Activated CD8-positive, alpha-beta memory T cell treated with anti-CD3 and anti-CD28 coated beads, Interleukin-2, amount 50 U/mL, for 24 hours (primary cell): ENCODE measurements around the gene PRKCSH.
"Not testable (repeated sequence)": the region's sequence is repeated elsewhere in the genome, so short reads cannot be mapped to it uniquely, and the experiment has no call there.

Source experiments
- DNase-seq: peaks from one replicate; pipeline ENCODE4 v3.0.0-alpha.2; 2020; ENCODE audit errors: extremely low read depth

Gene PRKCSH

DNA sequence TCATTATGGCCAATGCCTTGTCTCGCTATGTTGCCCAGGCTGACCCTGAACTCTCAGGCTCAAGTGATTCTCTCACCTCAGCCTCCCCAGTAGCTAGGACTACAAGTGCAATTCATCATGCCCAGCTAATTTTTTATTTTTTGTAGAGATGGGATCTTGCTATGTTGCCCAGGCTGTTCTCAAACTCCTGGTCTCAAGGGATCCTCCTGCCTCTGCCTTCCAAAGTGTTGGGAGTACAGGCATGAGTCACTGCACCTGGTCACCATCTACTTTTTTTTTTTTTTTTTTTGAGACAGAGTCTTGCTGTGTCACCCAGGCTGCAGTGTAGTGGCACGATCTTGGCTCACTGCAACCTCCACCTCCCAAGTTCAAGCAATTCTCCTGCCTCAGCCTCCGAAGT lies 39.9 kb downstream of the PRKCSH start:
- DNase-seq: not testable (repeated sequence)

DNA sequence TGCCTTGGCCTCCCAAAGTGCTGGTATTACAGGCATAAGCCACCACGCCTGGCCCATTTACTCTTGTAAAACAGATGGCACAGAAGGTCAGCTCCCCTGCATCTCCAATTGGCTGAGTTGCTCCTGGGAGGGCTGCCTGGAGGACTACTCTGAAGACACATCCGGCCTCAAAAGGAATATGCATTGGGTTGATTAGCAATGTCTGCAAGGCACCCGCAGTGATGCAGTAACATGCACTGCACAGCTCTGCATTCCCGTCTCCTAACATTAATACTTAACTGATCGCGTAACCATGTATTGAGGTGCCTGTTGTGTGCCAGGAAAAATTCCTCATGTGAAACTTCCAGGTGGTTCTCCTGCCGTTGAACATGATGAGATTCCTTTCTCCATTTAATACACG lies 40.4 kb downstream of the PRKCSH start:
- DNase-seq: no peak

DNA sequence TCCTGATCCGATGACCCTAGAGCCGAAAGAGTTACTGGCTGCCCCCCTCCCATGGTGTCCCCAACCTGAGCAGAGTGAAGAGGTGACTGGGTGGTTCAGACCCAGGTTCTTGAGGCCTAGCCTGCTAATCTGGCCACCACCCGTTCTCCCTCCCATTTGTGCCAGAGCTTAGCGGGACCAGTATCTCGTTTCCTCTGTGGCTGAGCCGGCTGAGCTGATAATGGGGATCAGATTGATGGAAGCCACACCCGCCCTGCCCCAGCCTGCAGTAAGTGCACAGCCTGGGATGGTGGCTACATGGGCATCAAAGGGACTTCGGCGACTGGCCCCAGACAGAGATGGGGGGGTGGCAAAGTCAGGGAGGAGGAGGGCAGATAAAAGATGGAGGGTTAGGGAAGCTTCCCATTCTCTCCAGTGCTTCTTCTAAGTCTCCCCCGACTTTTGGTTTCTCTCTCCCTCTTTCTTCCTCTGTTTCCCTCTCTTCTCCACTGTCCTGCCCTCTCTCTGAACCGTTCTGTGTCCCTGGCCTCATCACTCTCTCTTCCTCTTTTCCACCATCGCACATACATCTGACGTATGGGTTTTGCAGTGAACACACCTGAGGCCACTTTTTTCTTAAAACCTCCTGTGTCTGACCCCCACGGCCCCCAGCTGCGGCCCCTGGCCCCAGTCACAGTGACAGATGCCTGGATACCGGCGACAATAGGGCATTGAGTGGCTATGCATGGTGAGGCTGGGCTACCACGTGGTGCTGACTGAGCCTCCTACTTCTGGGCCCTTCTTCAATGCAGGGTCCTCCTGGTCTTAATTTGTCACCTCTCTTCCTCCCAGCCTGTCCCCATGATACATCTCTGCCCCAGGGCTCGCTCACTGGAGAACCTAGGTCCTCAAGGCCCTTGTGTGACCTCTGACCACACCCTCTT lies 43.0 kb downstream of the PRKCSH start:
- DNase-seq: no peak

DNA sequence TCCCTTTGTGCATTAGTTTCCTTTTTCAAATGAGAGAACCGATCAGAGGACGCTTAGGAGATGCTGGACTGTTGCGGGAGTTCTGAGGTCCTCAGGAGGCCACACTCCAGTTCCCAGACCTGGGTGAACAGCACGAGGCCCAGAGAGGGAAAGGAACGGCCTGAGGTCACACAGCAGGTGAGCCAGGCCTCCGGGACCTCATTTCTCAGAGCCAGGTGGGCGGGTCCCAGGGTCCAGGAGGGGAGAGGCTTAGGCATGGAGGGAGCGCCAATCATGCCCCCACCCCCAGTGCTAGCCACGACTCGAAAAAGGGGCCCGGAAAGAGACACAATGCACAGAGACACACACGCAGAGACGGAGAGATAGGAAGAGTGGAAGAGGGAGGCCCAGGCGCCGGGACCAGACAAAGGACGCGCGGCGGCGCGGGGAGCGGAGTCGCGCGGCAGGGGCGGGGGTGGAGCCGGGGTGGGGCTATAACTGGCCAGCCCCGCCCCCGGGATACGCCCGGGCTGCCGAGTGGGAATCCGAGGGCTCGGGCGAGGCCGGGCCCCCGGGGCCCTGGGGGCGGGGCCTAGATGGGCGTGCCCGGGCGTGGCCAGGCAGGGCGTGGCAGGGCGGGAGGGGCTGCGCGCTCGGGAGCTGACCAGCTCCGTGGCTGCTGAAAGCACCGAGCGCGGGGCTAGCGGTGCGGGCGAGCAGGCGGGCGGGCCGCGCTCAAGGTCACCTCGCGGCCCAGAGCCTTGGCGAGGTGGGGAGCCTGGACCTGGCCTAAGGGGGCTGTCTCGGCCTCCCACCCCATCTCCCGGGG lies 43.9 kb downstream of the PRKCSH start:
- DNase-seq: no peak

DNA sequence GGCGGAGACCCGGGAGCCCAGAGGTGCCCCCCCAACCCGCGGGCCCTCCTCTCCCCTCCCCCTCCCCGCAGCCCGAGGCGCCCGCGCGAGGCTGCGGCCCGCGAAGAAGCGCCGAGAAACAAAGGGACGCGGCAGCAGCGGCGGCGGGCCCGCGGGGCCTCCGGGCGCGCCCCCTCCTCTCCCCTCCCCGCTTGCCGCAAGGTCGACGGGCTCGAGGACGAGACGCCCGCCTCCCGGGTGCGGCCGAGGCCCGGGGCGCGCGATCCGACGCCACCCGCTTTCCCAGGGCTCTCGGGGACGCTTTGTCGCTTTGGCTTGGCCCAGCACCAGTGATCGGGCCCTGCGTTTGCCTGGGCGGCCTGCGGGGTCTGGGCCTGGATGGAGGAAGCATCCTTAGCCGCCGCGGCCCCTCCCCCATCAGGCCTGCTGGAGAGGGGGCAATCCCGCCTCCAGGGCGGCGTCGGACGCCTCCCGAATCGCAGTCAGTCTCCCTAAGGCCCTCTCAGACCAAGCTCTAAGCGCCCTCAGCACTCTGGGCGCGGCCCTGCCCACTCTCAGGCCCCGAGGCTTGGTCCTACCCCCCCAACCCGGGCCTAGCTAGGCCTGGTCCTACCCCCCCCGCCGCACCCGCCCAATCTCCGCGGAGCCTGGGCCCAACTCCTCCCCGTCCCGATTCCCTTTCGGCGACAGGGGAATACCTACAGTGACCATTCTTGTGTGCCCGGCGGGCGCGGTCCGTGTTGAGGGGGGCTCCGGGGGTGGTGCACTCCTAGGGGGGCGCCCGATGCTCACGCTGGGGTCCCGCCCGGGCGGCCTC lies 44.7 kb downstream of the PRKCSH start:
- DNase-seq: no peak

DNA sequence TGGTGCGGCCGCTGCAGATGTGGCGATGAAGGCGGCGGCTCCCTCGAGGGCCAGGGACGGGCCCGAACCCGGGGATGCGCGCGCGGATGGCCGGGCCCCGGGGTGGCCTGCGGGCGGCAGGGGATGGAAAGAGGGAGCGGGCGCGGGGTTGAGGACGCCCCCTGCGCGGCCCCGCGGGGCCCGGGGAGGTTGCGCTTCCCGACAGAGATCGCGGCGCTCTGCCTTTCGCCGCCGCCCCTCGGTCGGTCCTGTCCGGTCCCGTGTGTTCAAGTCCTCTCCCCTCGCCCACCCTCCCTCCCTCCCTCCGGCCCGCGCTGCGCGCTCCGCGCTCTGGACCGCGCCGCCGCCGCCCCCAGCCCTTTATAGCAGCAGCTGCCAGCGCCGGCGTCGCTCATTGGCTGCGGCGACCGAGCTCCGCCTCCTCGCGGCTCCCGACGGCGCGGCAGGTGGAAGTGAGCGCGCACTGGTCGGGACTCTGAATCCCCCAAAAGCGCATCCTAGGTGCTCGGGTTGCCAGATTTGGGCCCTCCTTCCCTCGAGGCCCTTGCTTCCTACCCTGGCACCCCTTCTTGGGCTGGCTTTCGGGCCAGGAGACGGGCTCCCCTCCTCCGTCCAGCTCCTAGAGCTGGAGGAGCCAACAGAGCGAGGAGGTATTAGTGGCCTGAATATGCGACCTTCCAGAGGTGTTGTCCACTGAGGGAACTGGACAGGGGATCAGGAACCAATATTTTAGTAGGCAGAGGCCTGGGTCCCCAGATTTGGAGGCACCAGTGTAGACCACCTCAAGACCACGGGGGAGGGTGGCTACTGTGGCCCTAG lies 45.5 kb downstream of the PRKCSH start, which contains the start of gene ELAVL3:
Gene ELAVL3, minus strand, starts transcription at position 332 of the 819 bp plus-strand sequence. CDS start 438 bp downstream, outside the sequence.
- DNase-seq: no peak

DNA sequence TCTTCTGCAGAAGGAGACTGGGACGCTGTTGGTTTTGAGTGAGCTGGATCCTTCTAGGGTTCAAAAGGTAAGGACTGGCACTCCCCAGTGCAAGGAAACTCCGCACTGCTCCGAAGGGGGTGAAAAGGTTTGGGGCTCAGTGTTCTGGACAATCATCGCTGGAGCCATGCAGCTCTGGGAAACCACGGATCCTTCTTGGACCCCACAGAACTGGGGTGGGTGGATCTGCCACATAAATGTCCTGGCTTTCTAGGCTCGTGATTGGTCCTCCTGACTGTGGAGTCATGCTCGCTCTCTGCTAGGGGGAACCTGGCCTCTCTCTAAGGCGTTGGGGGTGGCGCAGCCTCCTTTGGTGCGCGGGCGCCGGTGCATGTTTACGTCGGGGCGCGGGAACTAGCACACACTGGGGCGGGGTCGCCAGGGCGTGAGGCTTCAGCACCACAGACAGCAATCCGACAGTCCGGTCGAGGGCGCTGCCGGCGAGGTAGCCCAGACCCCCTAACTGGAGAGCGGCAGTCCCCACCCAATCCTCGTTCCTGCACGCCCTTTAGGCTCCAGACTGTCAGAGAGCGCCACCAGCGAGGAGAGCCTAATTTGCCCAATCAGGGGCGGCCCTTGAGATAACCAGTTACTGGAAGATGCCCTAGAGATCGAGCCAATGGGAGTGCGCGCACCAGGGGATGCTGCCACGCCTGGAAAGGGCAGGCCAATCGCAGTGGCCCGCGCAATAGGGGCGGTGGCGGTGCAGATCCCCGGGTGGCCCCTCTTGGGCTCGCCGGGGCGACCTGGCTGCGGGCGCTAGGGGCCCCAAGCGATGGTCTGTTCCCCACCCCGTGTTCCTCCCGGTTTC lies 46.3 kb downstream of the PRKCSH start:
- DNase-seq: peak; percentile 59

DNA sequence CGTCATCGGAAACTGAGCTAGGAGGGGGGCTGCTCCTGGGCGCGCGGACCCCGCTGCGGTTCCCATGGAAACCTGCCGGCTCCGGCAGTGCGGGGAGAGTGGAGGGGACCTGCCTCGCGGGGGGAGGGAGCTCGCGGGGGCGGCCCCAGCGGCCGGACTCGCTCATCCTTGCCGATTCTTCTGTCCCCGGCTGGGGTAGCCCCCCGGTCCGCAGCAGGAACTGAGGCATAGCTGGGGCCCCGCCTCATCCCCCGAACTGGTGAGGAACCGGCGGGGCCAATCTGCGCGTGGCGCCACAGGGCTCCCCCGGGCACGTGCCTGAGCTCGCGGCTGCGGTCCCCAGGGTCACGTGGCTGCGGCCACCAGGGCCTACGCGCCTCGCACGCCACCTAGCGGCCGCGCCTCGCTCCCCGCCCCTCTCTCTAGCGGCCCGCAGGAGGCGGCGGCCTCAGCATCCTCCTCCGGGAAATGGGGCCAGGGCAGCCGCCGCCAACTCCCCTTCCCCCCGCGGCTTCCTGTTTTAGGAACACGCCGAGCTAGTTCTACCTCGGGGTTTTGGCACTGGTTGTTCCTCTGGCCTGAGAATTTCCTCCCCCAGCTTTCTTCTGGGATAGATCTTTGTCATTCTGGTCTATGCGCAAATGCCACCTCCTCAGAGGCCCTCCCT lies 47.1 kb downstream of the PRKCSH start:
- DNase-seq: peak; percentile 65

DNA sequence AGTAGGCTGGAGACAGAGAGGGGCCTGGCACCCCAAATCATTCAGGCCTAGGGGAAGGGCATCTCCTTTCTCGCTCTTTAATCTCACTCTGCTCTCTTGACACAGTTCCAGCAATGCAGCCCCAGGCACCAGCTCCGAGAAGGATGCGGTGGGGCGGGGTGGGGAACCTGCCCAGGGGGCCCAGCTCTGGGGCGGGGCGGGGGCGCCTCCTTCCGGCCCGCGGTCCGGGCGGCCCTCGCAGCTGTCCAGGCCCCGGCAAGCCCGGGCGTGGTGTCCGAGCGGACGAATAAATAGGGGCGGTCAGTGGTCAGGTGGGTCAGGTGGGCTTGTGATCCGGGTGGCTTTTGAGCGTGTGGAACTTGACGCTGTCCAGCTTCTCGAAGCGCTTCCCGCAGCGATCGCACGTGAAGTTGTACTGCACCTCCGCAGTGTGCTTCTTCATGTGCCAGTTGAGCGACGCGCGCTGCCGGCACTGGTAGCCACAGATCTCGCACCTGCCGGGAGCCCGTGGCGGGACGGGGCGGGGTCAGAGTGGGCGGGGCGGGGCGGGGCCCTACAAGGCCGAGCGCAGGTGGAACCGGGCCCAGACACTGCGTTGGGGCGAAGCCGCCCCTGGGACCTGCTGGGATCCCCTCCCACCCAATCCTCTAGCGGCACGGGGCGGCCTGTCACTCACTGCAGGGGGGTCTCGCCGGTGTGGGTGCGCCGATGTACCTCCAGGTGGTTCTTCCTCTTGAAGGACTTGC lies 48.1 kb downstream of the PRKCSH start:
- DNase-seq: no peak

DNA sequence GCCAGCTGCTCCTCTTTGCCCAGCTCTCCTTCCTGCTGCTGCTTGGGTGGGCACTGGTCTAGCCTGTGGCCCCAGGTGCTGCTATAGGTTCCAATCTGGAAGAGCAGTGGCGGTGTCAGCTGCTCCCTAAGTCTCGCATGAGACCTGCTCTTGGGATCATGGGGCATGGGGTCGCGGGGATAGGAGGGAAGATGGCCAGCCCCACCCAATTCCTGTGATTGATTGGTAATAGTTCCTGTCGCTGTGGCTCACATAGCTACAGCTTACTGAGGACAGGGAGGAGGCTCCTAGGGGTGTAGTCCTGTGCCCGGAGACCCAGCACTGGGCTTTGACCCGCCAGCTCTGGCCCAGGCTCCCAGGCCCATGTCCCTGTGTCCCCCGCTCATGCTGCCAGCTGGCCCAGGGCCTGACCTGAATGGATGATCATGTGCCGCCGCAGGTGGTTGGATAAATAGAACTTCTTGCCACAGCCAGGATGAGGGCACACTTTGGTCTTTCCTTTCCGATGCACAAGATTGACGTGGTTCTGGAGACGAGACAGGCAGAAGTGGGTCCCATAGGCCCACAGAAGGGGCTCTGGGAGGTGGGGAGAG lies 49.9 kb downstream of the PRKCSH start:
- DNase-seq: no peak

DNA sequence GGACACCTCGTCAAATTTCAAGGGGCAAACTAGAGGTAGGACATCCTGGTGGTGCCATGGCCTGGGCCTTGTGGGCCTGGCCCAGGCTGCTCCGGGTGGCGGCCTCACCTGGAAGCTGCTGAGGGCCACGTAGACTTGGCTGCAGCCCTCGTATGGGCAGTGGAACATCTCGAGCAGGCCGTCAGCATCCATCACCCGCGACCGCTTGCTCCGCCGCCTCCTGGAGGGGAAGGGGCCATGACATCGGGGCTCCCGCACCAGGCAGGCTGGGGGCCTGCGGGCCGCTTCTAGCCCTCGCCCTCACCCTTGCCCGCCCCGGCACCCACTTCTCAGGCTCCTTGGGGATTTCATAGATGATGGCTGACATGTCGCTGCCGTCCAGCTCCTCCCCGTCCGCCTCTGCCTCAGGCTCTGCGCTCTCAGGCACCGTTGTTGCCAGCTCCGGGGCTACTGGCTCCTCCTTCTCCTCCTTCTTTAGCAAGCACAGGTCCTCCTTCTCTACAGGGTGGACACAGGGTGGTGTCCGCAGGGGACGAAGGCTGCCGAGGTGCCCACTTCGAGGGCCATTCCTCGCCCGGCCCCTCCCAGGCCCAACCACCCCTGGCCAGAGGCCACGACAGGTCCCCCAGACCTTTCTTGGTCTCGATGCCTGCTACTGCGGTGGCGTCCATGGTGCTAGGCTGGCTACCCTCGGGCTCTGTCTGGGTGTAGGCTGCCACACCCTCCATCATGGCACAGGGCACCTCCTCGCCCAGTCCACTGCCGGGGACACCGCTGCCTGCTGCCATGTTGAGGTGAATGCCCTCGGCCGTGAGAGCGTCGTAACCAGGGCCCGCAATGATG lies 51.4 kb downstream of the PRKCSH start:
- no peak for DNase-seq

DNA sequence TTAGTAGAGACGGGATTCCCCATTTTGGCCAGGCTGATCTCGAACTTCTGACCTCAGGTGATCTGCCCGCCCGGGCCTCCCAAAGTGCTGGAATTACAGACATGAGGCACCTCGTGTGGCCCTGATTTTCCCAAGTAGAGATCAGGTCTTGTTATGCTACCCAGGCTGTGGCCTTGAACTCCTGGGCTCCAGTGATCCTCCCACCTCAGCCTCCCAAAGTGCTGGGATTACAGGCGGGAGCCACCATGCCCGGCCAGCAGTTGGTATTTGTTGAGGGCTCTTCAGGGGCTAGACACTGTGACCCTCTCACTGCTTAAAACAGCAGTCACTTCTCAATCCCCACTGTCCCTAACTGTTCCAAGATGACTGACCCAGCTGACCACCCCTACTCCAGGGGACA lies 53.9 kb downstream of the PRKCSH start:
- no peak for DNase-seq

DNA sequence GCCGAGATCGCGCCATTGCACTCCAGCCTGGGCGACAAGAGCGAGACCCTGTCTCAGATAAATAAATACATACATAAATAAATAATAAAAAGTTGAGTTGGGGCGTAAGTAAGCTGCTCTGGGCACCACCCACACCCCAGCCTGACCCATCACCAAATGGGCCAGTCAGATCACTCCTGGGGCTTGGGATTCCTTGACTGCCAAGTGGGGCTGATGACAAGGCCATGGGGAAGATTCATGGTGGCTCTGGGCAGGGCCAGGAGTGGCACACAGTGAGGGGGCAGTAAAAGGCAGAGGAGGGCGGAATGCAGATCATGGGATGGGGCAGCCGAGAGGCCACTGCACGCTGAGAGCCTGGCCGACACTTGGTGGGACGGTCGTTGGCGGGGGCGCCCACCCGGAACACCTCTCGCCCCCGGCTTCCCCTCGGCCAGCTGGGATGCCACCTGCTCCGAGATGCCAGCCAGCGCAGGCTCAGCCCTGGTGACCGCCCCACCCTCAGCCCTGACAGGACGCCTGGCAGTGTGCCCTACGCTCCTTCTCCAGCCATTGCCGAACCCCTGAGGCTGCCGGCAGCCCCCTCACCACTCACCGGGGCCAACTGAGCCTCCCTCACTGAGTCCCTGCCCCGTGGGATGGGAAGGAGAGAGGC lies 59.3 kb downstream of the PRKCSH start:
- no peak for DNase-seq

DNA sequence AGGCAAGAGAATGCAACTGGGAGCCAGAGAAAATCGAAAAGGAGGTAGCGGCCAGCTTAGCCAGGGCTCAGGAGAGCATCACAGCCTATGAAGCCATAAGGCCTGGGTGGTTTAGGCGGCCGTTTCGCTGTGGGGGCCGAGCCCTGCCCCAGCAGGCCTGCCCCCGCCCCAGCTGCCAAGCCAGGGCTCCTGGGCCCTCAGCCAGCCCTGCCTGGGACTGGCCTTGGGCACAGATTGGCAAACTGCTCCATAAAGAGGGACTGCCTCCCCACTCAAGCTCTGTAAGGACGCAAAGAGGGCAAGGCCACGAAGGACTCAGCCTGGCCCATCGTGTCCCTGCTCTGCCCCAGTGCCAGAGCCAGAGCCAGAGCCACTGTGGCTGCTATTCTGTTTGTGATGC lies 60.0 kb downstream of the PRKCSH start:
- no peak for DNase-seq

DNA sequence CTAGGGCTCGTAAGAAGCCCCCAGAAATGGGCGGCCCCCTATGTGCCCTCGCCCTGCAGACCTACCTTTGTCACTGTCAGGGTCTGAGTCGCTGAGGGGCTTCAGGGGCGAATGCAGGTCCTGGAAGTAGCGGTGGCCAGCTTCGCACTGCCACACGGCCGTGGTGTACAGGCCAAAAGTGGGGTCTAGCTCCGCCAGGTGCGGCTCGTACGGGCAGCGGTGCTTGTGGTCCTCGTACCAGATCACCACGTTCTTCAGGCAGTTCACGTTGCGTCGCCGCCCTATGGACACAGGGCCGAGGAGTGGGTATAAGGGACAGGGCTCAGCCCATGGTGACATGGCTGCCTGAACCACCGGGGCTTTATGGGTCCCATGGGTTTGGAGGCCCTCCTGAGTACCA lies 60.5 kb downstream of the PRKCSH start:
- DNase-seq: no peak

DNA sequence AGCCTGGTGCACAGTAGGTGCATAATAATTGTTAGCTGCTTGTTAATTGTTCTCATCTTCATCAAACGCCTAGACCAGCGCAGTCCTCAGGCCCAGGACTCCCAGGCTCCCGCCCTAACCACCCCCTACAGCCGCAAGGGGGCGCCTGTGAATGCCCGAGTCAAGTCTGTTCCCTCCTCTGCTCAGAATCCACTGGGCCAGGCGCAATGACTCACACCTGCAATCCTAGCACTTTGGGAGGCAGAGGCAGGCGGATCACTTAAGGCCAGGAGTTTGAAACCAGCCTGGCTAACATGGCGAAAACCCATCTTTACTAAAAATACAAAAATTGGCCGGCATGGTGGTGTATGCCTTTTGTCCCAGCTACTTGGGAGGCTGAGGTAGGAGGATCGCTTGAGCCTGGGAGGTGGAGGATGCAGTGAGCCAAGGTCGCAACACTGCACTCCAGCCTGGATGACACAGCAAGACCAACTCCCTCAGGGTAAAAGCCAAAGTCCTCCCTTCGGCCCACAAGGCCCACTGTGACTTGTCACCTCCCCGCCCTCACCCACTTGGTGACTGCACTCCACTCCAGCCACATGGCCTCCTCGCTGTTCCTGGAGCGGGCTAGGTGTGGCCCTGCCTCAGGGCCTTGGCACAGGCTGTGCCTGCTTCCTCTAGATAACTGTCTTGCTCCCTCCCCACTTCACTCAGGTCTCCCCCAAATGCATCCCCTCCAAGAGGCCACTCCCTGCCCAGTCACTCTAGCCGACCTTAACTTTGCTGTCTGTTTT lies 61.1 kb downstream of the PRKCSH start:
- peak; percentile 21 for DNase-seq
